HepG2 (cell line): Measurements from ENCODE around the gene ARPP19. TPM values are rescaled to one million over a fixed set of nuclear protein-coding genes. Genes with fewer than 3 reads are reported as not detected.

Experiments
- ATAC-seq: fragments of 200-7000 bp; cut with Tn5 transposase; 3 replicates; pipeline ENCODE4 v1.9.1; 2020; ENCODE audit warnings: mild to moderate bottlenecking, moderate library complexity
- BruUV-seq: library from RNA; stranded (reverse); fragments of 400-500 nt; replicated peaks from 2 replicates; lab custom pipeline; 2021; lab: Mats Ljungman, UMichigan
- CTCF ChIA-PET: fragments of 300-600 bp; formaldehyde crosslinking; extraction: SDS; loops from one replicate; lab custom pipeline; 2021; ENCODE audit warnings: low total read pairs, inconsistent platforms, low intra/inter-chr PET ratio; lab: Yijun Ruan, JAX
- POLR2A ChIA-PET: fragments of 350-600 bp; sonication (Branson Sonifier 250); formaldehyde crosslinking; loops from one replicate; lab custom pipeline; 2020; ENCODE audit warnings: antibody characterized with exemption, inconsistent platforms; lab: Yijun Ruan, JAX
- DNase-seq: peaks from one replicate; pipeline ENCODE4 v3.0.0-alpha.2; 2015; ENCODE audit warnings: low spot score
- FAIRE-seq: peaks from 3 replicates; lab custom pipeline; 2011; peaks lifted over from hg19 to GRCh38; lab: Jason Lieb, UNC
- H2AFZ ChIP-seq: one replicate; pipeline ENCODE4 v1.6.1; 2011; ENCODE audit warnings: low read length, inconsistent platforms
- H3K27ac ChIP-seq: fragments of 300-600 bp; 3 replicates; pipeline ENCODE4 v1.8.0; 2011; ENCODE audit warnings: mixed run types, mild to moderate bottlenecking, mixed read lengths, low read length, inconsistent platforms; ENCODE audit not compliant: insufficient read depth; ENCODE audit errors: extremely low read length
- H3K27me3 ChIP-seq, 2 experiments: fragments of 200-600 bp in 1 of 2; 2 replicates in 1 of 2; 3 replicates in 1 of 2; pipeline versions ENCODE4 v1.6.0 to v1.8.0; 2011; ENCODE audit warnings: low read length in 2 of 2, mild to moderate bottlenecking in 2 of 2, moderate library complexity in 2 of 2, inconsistent platforms in 1 of 2; ENCODE audit not compliant: insufficient read depth in 2 of 2, control insufficient read depth in 1 of 2
- H3K36me3 ChIP-seq, 2 experiments: fragments of 200-600 bp in 1 of 2; replicated peaks in 1 of 2; 2 replicates in 1 of 2; 3 replicates in 1 of 2; pipeline versions ENCODE4 v1.5.1 to v1.8.0; 2011; ENCODE audit warnings: low read length in 2 of 2, inconsistent platforms in 1 of 2; ENCODE audit not compliant: insufficient read depth in 2 of 2, control insufficient read depth in 1 of 2
- H3K4me1 ChIP-seq: 2 replicates; pipeline ENCODE4 v1.5.1; 2012; ENCODE audit warnings: low read length, inconsistent platforms; ENCODE audit not compliant: insufficient read depth
- H3K4me2 ChIP-seq: 2 replicates; pipeline ENCODE4 v1.6.0; 2011; ENCODE audit warnings: low read depth, low read length, inconsistent platforms
- H3K4me3 ChIP-seq, 3 experiments: fragments of 200-600 bp in 1 of 3; sonication (generic), shearing (Covaris generic) in 1 of 3; replicated peaks in 1 of 3; 2 replicates each; pipeline ENCODE4 v1.5.1; 2011 to 2016; ENCODE audit warnings: low read length in 3 of 3, inconsistent platforms in 2 of 3, low read depth in 2 of 3, mild to moderate bottlenecking in 2 of 3, control low read depth in 1 of 3, mixed read lengths in 1 of 3; ENCODE audit not compliant: insufficient read depth in 1 of 3
- H3K79me2 ChIP-seq: one replicate; pipeline ENCODE4 v1.6.1; 2011; ENCODE audit warnings: low read length, inconsistent platforms; ENCODE audit not compliant: insufficient read depth
- H3K9ac ChIP-seq: 2 replicates; pipeline ENCODE4 v1.6.0; 2011; ENCODE audit warnings: mild to moderate bottlenecking, low read depth, low read length, inconsistent platforms; ENCODE audit not compliant: insufficient read depth
- H3K9me3 ChIP-seq: 2 replicates; pipeline ENCODE4 v1.5.1; 2012; ENCODE audit warnings: mild to moderate bottlenecking, low read length
- H4K20me1 ChIP-seq: 2 replicates; pipeline ENCODE4 v1.6.0; 2011; ENCODE audit warnings: inconsistent platforms, mild to moderate bottlenecking, low read length, moderate library complexity; ENCODE audit not compliant: insufficient read depth
- NFE2L1 ChIP-seq: sonication (generic); formaldehyde crosslinking; IDR thresholded peaks from 2 replicates; pipeline ENCODE4 v1.4.0; 2020; ENCODE audit warnings: missing genetic modification reagents, mild to moderate bottlenecking, borderline replicate concordance
- PHF20 ChIP-seq: sonication (generic); formaldehyde crosslinking; IDR thresholded peaks from 2 replicates; pipeline ENCODE4 v1.5.0; 2020; ENCODE audit warnings: mild to moderate bottlenecking, missing genetic modification reagents
- TEAD3 ChIP-seq: optimal IDR thresholded peaks from 2 replicates; pipeline ENCODE3; 2016; ENCODE audit warnings: borderline replicate concordance
- ZNF292 ChIP-seq: sonication (generic); formaldehyde crosslinking; IDR thresholded peaks from 2 replicates; pipeline ENCODE4 v1.8.1; 2022; ENCODE audit warnings: mild to moderate bottlenecking, low read depth, missing genetic modification reagents, borderline replicate concordance
- ZNF674 ChIP-seq: sonication (generic); formaldehyde crosslinking; IDR thresholded peaks from 2 replicates; pipeline ENCODE4 v1.5.0; 2020; ENCODE audit warnings: low read depth, mild to moderate bottlenecking, missing genetic modification reagents
- in situ Hi-C: cut with HindIII; loops from 2 replicates; pipeline ENCODE4 v1.10.0; 2017; ENCODE audit warnings: low pct_unique_long_range_greater_than_20kb; ENCODE audit not compliant: extremely low pct_ligation_motif_present
- intact Hi-C: fragments of 100-400 bp; cut with micrococcal nuclease; formaldehyde crosslinking; loops from one replicate; pipeline ENCODE4 v1.10.0; 2022; ENCODE audit not compliant: unreplicated experiment
- polyA plus RNA-seq, 8 experiments: library from polyadenylated mRNA; depleted of rRNA in 3 of 8; stranded (reverse) in 7 of 8; unstranded in 1 of 8; fragments of >200 nt; fragmentation: Illumina TruSeq in 4 of 8; extraction: Trizol in 4 of 8; gene quantifications; 2 replicates each; pipeline versions ENCODE4 v1.2.1 to v1.2.3, GENCODE V29; 2011 to 2016; ENCODE audit warnings: low read depth in 4 of 8, missing spikeins in 1 of 8, mixed read lengths in 1 of 8; ENCODE audit not compliant: insufficient read depth in 1 of 8
- total RNA-seq, 5 experiments: library from RNA; depleted of rRNA; stranded (reverse); fragments of >200 nt; fragmentation: Illumina TruSeq; extraction: Trizol; gene quantifications; 2 replicates each; pipeline ENCODE4 v1.2.3, GENCODE V29; 2016; ENCODE audit warnings: low read depth in 1 of 5
- TF ChIP-seq, protein P1 (sequence below): sonication (generic); formaldehyde crosslinking; IDR thresholded peaks from 2 replicates; pipeline ENCODE4 v1.9.0; 2021; ENCODE audit warnings: missing genetic modification reagents, borderline replicate concordance

The ARPP19 gene
- total and polyA plus RNA-seq, 2 of the 13 experiments (the other 11 are each of a cell fraction or from before 2014, with no cell fraction given): 70.8 to 123 TPM

DNA sequence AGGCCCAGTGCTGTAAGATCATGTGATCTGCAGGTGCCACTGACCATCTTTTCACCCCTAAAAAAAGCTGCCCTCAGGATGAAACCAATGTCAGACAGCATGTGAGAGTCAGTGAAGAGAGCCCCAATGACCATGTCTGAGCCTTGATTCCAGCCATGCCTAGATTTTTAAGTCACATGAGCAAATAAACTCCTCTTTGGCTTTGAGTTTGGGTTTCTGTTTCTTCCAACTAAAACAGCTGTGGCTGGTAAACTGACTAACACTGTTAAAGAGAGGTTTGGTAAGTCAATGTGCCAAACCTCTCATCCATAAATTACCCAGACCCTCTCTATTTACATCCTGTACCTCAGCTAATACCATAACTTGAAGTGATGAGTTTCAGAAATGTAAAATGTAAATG is 48.4 kb downstream of the ARPP19 start:
- H4K20me1 ChIP-seq: no peaks in the 10 kb centered on the region
- H3K9ac ChIP-seq: no peak overlapping the region
- intact Hi-C loops (loop anchor here (10.0 kb wide), 2 partner anchors 154 to 214 kb away; partner anchors contain the start of gene ATOSA), in situ Hi-C loops (no loop called here)
- H2AFZ ChIP-seq: no peak overlapping the region
- DNase-seq (no peak), ATAC-seq (no peak), FAIRE-seq (no peak)
- BruUV-seq: no TSS peak
- H3K27me3 ChIP-seq: no peaks in the 10 kb centered on the region; a peak in 1 of 5 replicates
- H3K4me1 ChIP-seq: no peaks in the 10 kb centered on the region
- no peaks in the 10 kb centered on the region for H3K36me3 ChIP-seq
- no peaks in the 10 kb centered on the region for H3K9me3 ChIP-seq
- TF ChIP-seq ZNF292: no peak
- no peak for TF ChIP-seq NFE2L1 (CRISPR knock-in tag)
- TF ChIP-seq, protein P1, sequence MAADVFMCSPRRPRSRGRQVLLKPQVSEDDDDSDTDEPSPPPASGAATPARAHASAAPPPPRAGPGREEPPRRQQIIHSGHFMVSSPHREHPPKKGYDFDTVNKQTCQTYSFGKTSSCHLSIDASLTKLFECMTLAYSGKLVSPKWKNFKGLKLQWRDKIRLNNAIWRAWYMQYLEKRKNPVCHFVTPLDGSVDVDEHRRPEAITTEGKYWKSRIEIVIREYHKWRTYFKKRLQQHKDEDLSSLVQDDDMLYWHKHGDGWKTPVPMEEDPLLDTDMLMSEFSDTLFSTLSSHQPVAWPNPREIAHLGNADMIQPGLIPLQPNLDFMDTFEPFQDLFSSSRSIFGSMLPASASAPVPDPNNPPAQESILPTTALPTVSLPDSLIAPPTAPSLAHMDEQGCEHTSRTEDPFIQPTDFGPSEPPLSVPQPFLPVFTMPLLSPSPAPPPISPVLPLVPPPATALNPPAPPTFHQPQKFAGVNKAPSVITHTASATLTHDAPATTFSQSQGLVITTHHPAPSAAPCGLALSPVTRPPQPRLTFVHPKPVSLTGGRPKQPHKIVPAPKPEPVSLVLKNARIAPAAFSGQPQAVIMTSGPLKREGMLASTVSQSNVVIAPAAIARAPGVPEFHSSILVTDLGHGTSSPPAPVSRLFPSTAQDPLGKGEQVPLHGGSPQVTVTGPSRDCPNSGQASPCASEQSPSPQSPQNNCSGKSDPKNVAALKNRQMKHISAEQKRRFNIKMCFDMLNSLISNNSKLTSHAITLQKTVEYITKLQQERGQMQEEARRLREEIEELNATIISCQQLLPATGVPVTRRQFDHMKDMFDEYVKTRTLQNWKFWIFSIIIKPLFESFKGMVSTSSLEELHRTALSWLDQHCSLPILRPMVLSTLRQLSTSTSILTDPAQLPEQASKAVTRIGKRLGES (CRISPR knock-in tag): no peak
- TF ChIP-seq TEAD3 (CRISPR knock-in tag): no peak
- no peak for TF ChIP-seq ZNF674
- TF ChIP-seq PHF20 (CRISPR knock-in tag): no peak
- no peak overlapping the region for H3K27ac ChIP-seq
- ChIA-PET CTCF (no interaction called here), POLR2A (no interaction called here)
- no peaks in the 10 kb centered on the region for H3K79me2 ChIP-seq
- no peak overlapping the region for H3K4me2 ChIP-seq
- no peak overlapping the region for H3K4me3 ChIP-seq
